ENCODE data around the gene COX7A2.

Gene COX7A2

DNA sequence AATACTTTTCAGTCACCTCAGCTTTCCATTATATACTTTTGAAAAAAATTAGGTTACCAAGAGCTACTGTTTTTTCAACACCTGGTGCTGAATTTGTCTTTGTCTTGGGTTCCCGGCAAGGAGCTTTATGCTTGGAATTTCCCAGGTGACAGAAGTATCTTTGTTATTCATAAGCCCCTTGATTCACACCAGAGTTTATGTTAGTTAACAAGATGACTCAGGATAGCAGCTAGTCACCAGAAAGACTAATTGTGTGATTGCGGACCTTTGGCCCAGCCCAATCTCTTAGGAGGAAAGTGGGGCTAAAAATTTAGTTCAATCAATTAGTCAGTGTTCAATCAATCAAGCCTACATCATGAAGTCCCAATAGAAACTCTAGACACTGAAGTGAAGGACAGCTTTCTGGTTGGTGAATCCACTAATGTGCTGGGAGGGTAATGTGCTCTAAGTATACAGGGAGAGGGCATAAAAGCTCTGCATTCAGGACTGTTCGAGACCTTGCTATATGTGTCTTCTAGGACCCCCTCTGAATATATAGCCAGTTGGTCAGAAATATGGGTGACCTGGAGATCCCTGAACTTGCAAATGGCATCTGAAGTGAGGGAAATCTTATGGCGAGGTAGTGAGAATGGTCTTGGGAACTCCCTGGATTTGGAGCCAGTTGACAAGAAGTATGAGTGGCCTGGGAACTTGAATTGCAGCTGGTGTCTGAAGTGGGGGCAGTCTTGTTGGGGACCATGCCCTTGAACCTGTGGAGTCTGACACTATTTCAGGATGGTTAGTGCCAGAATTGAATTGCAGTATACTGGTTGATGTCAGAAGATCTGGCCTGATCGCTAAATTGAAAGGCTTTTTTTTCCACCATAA lies 24.8 kb upstream of the COX7A2 start:
- DNase-seq: peak; percentile 2

GRCh38 chr6:75267461-75267860 lies 23.9 kb upstream of the COX7A2 start:
- DNase-seq: no peak

- peak; percentile 49 for DNase-seq
These were observed 23.2 kb upstream of the COX7A2 start for GRCh38 chr6:75266716-75267291.

DNA sequence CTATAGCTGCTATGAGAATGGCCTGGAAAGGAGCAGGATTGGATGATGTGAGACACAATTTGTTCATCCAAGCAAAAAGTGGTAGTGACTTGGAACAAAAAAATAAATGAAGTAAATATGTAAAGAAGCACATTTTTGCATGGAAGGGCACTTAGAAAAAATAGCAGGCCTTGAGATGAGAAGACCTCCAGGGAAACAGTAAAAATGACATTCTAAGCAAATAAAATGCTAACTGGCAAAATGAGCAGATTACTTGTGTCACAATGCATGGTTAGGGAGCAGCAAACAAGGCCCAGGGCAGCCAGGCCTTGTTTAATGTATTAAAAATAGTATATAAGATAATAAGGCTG lies 19.8 kb upstream of the COX7A2 start:
- DNase-seq: no peak

GRCh38 chr6:75262716-75263400 lies 19.3 kb upstream of the COX7A2 start:
- peak; percentile 28 for DNase-seq

GRCh38 chr6:75261299-75261698 lies 17.7 kb upstream of the COX7A2 start:
- no peak for DNase-seq

- no peak for DNase-seq
These were observed 13.9 kb upstream of the COX7A2 start for GRCh38 chr6:75257343-75258087.

GRCh38 chr6:75250552-75250951 lies 7.0 kb upstream of the COX7A2 start:
- DNase-seq: no peak

GRCh38 chr6:75249837-75250236 lies 6.2 kb upstream of the COX7A2 start:
- no peak for DNase-seq

DNA sequence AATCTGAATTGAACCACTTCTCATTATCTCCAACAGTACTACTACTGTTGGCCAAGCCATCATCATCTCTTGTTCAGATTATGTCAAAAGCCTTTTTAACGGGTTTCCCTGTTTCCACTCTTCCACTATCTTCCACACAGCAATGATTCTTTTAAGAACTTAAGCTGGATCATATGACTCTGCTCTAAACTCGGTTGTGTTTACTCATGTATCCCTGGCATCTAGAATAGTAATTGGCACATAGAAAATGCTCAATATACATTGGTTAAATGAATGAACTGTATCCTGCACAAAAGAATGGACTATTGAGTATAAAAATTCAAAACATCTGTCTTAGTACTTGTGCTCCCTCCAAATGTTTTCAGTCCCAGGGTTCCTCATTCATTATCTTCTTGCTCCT lies 2.8 kb upstream of the COX7A2 start:
- peak; percentile 15 for DNase-seq

DNA sequence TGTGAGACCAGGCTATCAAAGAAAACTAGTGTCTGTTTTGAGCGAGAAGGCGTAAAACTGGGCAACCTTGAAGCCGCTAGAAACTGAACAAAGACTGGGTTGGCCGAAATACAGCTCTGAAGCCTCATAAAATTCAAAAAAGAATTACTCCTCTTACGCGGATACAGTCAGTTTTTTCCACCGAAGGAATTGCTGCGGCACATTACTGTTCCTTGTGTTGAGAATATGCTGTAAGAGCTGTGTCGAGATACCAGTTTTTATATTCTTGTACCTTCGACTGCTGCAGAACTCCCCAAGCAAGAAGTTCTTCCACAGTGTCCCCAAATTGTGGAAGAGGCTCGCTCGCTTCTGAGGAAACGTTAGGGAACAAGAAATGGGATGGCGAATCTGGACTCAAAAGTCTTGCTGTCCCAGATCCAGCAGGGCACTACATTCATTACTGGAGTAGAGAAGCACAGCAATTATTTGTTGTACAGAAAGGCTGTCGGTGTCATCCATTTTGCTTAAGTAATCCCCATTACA lies 523 bp upstream of the COX7A2 start:
- peak; percentile 28 for DNase-seq

- no peak for DNase-seq
These were observed 7.0 kb downstream of the COX7A2 start for GRCh38 chr6:75236630-75237029.

- DNase-seq: no peak
These were observed 8.3 kb downstream of the COX7A2 start for GRCh38 chr6:75235271-75235670.

GRCh38 chr6:75234126-75234865 lies 9.3 kb downstream of the COX7A2 start:
- no peak for DNase-seq

- DNase-seq: no peak
These were observed 10.4 kb downstream of the COX7A2 start for GRCh38 chr6:75233092-75233615.

GRCh38 chr6:75230484-75231325 lies 12.9 kb downstream of the COX7A2 start:
- DNase-seq: peak; percentile 66

- DNase-seq: no peak
These were observed 19.2 kb downstream of the COX7A2 start for GRCh38 chr6:75224303-75224926.

DNA sequence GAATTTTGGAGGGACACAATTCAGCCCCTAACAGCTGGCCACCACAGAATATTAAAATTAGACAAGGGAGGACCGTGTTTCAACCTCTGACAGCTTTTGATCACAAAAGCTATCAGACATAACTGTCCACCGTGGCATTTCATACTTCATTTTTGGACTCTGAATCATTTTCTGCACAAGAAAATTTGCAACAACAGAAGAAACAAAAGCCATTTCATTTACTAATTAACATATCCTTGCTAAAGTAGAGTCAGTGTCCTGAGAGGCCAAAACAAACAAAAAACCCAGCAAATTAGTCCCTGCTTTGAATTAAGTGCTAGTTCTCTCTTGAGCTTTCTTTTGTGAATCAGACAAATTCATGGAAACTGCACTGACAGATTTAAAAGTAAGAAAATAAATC lies 20.2 kb downstream of the COX7A2 start:
- no peak for DNase-seq

GRCh38 chr6:75222261-75222660 lies 21.3 kb downstream of the COX7A2 start:
- no peak for DNase-seq

GRCh38 chr6:75221116-75221515 lies 22.5 kb downstream of the COX7A2 start:
- no peak for DNase-seq

- DNase-seq: no peak
These were observed 23.2 kb downstream of the COX7A2 start for GRCh38 chr6:75220357-75220756.
